HepG2 (cell line): Measurements from ENCODE around the gene BCL2L2. TPM values are rescaled to one million over a fixed set of nuclear protein-coding genes. Genes with fewer than 3 reads are reported as not detected.

Experiments
- EZH2 ChIP-seq: conservative IDR thresholded peaks from 2 replicates; pipeline ENCODE4 v1.6.1; 2012; ENCODE audit warnings: mild to moderate bottlenecking, low read depth, low read length, moderate library complexity
- GPN1 ChIP-seq: sonication (generic); formaldehyde crosslinking; IDR thresholded peaks from 2 replicates; pipeline ENCODE4 v1.5.1; 2020; ENCODE audit warnings: missing genetic modification reagents, borderline replicate concordance
- HDAC6 ChIP-seq: fragments of 200-600 bp; sonication (generic); IDR thresholded peaks from 2 replicates; pipeline ENCODE4 v1.7.0; 2017; ENCODE audit warnings: mild to moderate bottlenecking, antibody characterized with exemption, low read length, low read depth
- LCORL ChIP-seq, 2 experiments: fragments of 450-650 bp in 1 of 2; sonication (generic) in 1 of 2; formaldehyde crosslinking in 1 of 2; IDR thresholded peaks; 2 replicates each; pipeline versions ENCODE4 v1.5.0 to v1.6.1; 2017 to 2020; ENCODE audit warnings: antibody characterized with exemption in 1 of 2, missing genetic modification reagents in 1 of 2
- MXD4 ChIP-seq: IDR thresholded peaks from 2 replicates; pipeline ENCODE4 v1.6.1; 2016; ENCODE audit warnings: mild to moderate bottlenecking, missing biosample characterization, missing genetic modification reagents
- NKX3-1 ChIP-seq: sonication (generic); formaldehyde crosslinking; IDR thresholded peaks from 2 replicates; pipeline ENCODE4 v1.5.0; 2020; ENCODE audit warnings: missing genetic modification reagents
- POLR2G ChIP-seq: fragments of 200-400 bp; formaldehyde crosslinking; IDR thresholded peaks from 2 replicates; pipeline ENCODE4 v1.6.1; 2018; ENCODE audit warnings: mild to moderate bottlenecking, low read depth, low read length, moderate library complexity
- RFX5 ChIP-seq: IDR thresholded peaks from 2 replicates; pipeline ENCODE4 v1.6.1; 2011; ENCODE audit warnings: low read depth, low read length, improper control_type of control experiment
- SMAD9 ChIP-seq: sonication (generic); formaldehyde crosslinking; IDR thresholded peaks from 2 replicates; pipeline ENCODE4 v1.5.1; 2020; ENCODE audit warnings: mild to moderate bottlenecking, missing genetic modification reagents
- SRSF1 ChIP-seq: fragments of 200-400 bp; formaldehyde crosslinking; optimal IDR thresholded peaks from 2 replicates; pipeline ENCODE3; 2017; ENCODE audit warnings: mild to moderate bottlenecking, low read depth, low read length, moderate library complexity
- SRSF4 ChIP-seq: fragments of 200-400 bp; formaldehyde crosslinking; IDR thresholded peaks from one replicate; pipeline ENCODE4 v1.6.1; 2018; ENCODE audit warnings: mild to moderate bottlenecking, low read depth, low read length, moderate library complexity; ENCODE audit not compliant: poor library complexity, severe bottlenecking
- SUZ12 ChIP-seq: fragments of 150-350 bp; IDR thresholded peaks from 2 replicates; pipeline ENCODE4 v1.6.1; 2014; ENCODE audit warnings: low read depth, low read length
- TARDBP ChIP-seq: sonication (generic); formaldehyde crosslinking; IDR thresholded peaks from 2 replicates; pipeline ENCODE4 v1.8.0; 2022; ENCODE audit warnings: mild to moderate bottlenecking, missing genetic modification reagents
- TBP ChIP-seq: sonication (generic); formaldehyde crosslinking; IDR thresholded peaks from 2 replicates; pipeline ENCODE4 v1.5.0; 2020; ENCODE audit warnings: missing genetic modification reagents
- ZBTB38 ChIP-seq: sonication (generic); formaldehyde crosslinking; IDR thresholded peaks from 2 replicates; pipeline ENCODE4 v1.5.1; 2020; ENCODE audit warnings: mild to moderate bottlenecking, missing genetic modification reagents
- ZNF121 ChIP-seq: sonication (generic); formaldehyde crosslinking; IDR thresholded peaks from 2 replicates; pipeline ENCODE4 v1.5.0; 2020; ENCODE audit warnings: mild to moderate bottlenecking, missing genetic modification reagents
- ZNF143 ChIP-seq: sonication (generic); formaldehyde crosslinking; IDR thresholded peaks from 2 replicates; pipeline ENCODE4 v1.4.0; 2020; ENCODE audit warnings: missing genetic modification reagents
- ZNF432 ChIP-seq: sonication (generic); formaldehyde crosslinking; IDR thresholded peaks from 2 replicates; pipeline ENCODE4 v1.5.0; 2020; ENCODE audit warnings: missing genetic modification reagents, mild to moderate bottlenecking, borderline replicate concordance
- ZNF598 ChIP-seq: sonication (generic); formaldehyde crosslinking; IDR thresholded peaks from 2 replicates; pipeline ENCODE4 v1.5.1; 2020; ENCODE audit warnings: mild to moderate bottlenecking, missing genetic modification reagents, borderline replicate concordance
- ZNF660 ChIP-seq: sonication (generic); formaldehyde crosslinking; IDR thresholded peaks from 2 replicates; pipeline ENCODE4 v1.5.1; 2020; ENCODE audit warnings: mild to moderate bottlenecking, low read depth, missing genetic modification reagents, borderline replicate concordance
- ZSCAN25 ChIP-seq: sonication (generic); formaldehyde crosslinking; IDR thresholded peaks from 2 replicates; pipeline ENCODE4 v1.8.0; 2022; ENCODE audit warnings: mild to moderate bottlenecking, missing genetic modification reagents
- polyA plus RNA-seq, 8 experiments: library from polyadenylated mRNA; depleted of rRNA in 3 of 8; stranded (reverse) in 7 of 8; unstranded in 1 of 8; fragments of >200 nt; fragmentation: Illumina TruSeq in 4 of 8; extraction: Trizol in 4 of 8; gene quantifications; 2 replicates each; pipeline versions ENCODE4 v1.2.1 to v1.2.3, GENCODE V29; 2011 to 2016; ENCODE audit warnings: low read depth in 4 of 8, missing spikeins in 1 of 8, mixed read lengths in 1 of 8; ENCODE audit not compliant: insufficient read depth in 1 of 8
- total RNA-seq, 5 experiments: library from RNA; depleted of rRNA; stranded (reverse); fragments of >200 nt; fragmentation: Illumina TruSeq; extraction: Trizol; gene quantifications; 2 replicates each; pipeline ENCODE4 v1.2.3, GENCODE V29; 2016; ENCODE audit warnings: low read depth in 1 of 5
- TF ChIP-seq, protein P1 (sequence below): sonication (generic); formaldehyde crosslinking; IDR thresholded peaks from 2 replicates; pipeline ENCODE4 v1.4.0; 2020; ENCODE audit warnings: mild to moderate bottlenecking, low read depth, missing genetic modification reagents
- TF ChIP-seq, protein P2 (sequence below): sonication (generic); formaldehyde crosslinking; IDR thresholded peaks from 2 replicates; pipeline ENCODE4 v1.8.1; 2023; ENCODE audit warnings: mild to moderate bottlenecking, missing genetic modification reagents, borderline replicate concordance
- TF ChIP-seq, protein P3 (sequence below): sonication (generic); formaldehyde crosslinking; conservative IDR thresholded peaks from 2 replicates; pipeline ENCODE4 v1.5.0; 2020; ENCODE audit warnings: missing genetic modification reagents
- TF ChIP-seq, protein P4 (sequence below): sonication (generic); formaldehyde crosslinking; IDR thresholded peaks from 2 replicates; pipeline ENCODE4 v1.4.0; 2020; ENCODE audit warnings: missing genetic modification reagents, low read depth, mild to moderate bottlenecking, borderline replicate concordance

Gene BCL2L2
- total and polyA plus RNA-seq, 2 of the 13 experiments (the other 11 are each of a cell fraction or from before 2014, with no cell fraction given), result 28.1 to 49.8 TPM

DNA sequence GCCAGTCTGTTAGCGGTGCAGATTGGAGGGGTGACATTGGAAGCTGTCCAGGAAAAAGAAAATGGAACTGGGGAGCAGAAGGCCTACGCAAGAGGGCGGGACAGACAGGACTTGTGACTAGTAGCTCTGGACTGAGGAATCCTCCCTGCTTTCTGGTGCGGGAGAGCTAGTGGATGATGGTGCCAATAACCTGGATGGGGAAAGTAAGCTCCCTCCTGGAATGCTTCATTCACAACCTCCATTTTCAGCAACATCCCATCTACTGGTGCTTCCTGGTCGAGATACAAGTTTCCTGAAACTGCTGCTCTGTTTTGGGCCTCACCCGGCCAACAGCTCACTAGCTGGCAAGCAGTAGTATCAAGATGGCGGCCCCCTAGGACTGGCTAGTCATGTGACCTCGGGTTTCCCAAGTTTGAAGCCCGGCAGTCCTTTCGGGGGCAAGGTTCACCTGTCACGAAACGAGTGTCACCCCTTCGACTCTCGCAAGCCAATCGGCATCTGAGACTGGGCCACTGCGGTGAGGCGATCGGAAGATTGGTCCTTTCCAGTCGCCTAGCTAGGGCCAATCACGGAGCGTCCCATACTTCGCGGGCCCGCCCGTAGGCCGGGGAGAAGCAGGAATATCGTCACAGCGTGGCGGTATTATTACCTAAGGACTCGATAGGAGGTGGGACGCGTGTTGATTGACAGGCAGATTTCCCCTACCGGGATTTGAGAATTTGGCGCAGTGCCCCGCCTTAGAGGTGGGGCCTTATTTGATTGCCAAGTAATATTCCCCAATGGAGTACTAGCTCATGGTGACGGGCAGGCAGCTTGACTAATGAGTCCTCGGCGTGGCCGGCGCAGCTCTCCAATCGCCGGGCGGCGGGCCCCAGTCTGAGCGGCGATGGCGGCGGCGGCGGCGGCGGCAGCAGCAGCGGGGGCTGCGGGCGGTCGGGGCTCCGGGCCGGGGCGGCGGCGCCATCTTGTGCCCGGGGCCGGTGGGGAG is 14.2 kb downstream of the BCL2L2 start, which contains the start of gene PABPN1 (continued):
- TF ChIP-seq ZNF143 (CRISPR knock-in tag) (peak; percentile 95), HDAC6 (no peak), ZNF660 (CRISPR knock-in tag) (no peak), ZBTB38 (peak; percentile 100), ZNF121 (0 out of 2 replicates have a peak, but pooled peaks have one; percentile 71), LCORL (IDR thresholded peaks at IDR 0.05) (peak; percentile 94), LCORL (CRISPR knock-in tag; IDR thresholded peaks at IDR 0.05) (0 out of 2 replicates have a peak, but pooled peaks have one; percentile 45), ZSCAN25 (CRISPR knock-in tag) (peak; percentile 85), SUZ12 (peak; percentile 28; the same call in 1 of the 2 replicates), EZH2 (no peak), SRSF1 (peak; percentile 76), GPN1 (CRISPR knock-in tag) (no peak; the same call in 1 of the 2 replicates), SRSF4 (no peak), MXD4 (CRISPR knock-in tag) (peak; percentile 95), TBP (CRISPR knock-in tag) (peak; percentile 97; the same call in 1 of the 2 replicates), TARDBP (CRISPR knock-in tag) (peak; percentile 99), NKX3-1 (CRISPR knock-in tag) (peak; percentile 97), SMAD9 (CRISPR knock-in tag) (peak; percentile 98), ZNF598 (CRISPR knock-in tag) (peak; percentile 98), ZNF432 (no peak), RFX5 (peak; percentile 84), POLR2G (peak; percentile 97)
- TF ChIP-seq, protein P1, sequence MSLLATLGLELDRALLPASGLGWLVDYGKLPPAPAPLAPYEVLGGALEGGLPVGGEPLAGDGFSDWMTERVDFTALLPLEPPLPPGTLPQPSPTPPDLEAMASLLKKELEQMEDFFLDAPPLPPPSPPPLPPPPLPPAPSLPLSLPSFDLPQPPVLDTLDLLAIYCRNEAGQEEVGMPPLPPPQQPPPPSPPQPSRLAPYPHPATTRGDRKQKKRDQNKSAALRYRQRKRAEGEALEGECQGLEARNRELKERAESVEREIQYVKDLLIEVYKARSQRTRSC (CRISPR knock-in tag), result peak; percentile 86; the same call in 1 of the 2 replicates
- TF ChIP-seq, protein P2, sequence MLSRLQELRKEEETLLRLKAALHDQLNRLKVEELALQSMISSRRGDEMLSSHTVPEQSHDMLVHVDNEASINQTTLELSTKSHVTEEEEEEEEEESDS (CRISPR knock-in tag), result peak; percentile 92; the same call in 1 of the 2 replicates
- TF ChIP-seq, protein P3, sequence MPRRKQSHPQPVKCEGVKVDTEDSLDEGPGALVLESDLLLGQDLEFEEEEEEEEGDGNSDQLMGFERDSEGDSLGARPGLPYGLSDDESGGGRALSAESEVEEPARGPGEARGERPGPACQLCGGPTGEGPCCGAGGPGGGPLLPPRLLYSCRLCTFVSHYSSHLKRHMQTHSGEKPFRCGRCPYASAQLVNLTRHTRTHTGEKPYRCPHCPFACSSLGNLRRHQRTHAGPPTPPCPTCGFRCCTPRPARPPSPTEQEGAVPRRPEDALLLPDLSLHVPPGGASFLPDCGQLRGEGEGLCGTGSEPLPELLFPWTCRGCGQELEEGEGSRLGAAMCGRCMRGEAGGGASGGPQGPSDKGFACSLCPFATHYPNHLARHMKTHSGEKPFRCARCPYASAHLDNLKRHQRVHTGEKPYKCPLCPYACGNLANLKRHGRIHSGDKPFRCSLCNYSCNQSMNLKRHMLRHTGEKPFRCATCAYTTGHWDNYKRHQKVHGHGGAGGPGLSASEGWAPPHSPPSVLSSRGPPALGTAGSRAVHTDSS (CRISPR knock-in tag), result peak; percentile 50; the same call in 1 of the 2 replicates
- TF ChIP-seq, protein P4, sequence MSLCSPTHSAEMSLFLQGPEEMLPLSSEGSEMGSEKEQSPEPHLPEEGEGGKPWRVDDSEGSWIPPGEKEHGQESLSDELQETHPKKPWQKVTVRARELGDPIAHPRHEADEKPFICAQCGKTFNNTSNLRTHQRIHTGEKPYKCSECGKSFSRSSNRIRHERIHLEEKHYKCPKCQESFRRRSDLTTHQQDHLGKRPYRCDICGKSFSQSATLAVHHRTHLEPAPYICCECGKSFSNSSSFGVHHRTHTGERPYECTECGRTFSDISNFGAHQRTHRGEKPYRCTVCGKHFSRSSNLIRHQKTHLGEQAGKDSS (CRISPR knock-in tag), result peak; percentile 95
